Measurements from ENCODE around the gene PABPN1L. TPM values are rescaled to one million over a fixed set of nuclear protein-coding genes. Genes with fewer than 3 reads are reported as not detected.
A peak's percentile ranks its signal among the peaks of the same experiment; 100 is the strongest.

PABPN1L gene
- total RNA-seq, 1 experiment from 2014 or later, result not detected

GRCh38 chr16:88884569-88885271 is 18.3 kb upstream of the PABPN1L start:
- peaks cover 9% of the 10 kb centered on the region for H3K27me3 Mint-ChIP-seq (ENCODE audit: low read depth)
- H2BK20ac ChIP-seq (ENCODE audit: low read depth, low read length, poor library complexity, severe bottlenecking), result no peak overlapping the region
- no peak overlapping the region for H3K9ac ChIP-seq (ENCODE audit: extremely low read depth, insufficient read length, low read length)
- no peaks in the 10 kb centered on the region for H3K36me3 Mint-ChIP-seq (ENCODE audit: insufficient read depth in 1 of 3, low read depth in 3 of 3)
- no peak overlapping the region for H3K18ac ChIP-seq (ENCODE audit: insufficient read length, low read depth, low read length)
- H2BK12ac ChIP-seq (ENCODE audit: insufficient read length, low read depth, low read length), result no peak overlapping the region
- no peak overlapping the region for H2AK5ac ChIP-seq (ENCODE audit: insufficient read length, low read length)
- no peaks in the 10 kb centered on the region for H3K79me2 ChIP-seq (ENCODE audit: insufficient read depth, low read length)
- no peaks in the 10 kb centered on the region for H4K20me1 ChIP-seq (ENCODE audit: control insufficient read depth, insufficient read depth, insufficient read length)
- H3K4ac ChIP-seq (ENCODE audit: low read depth, low read length), result no peak overlapping the region
- no peaks in the 10 kb centered on the region for H3K4me1 ChIP-seq (ENCODE audit: insufficient read depth, low read length)
- H3T11ph ChIP-seq (ENCODE audit: low read length), result no peak overlapping the region
- H2AFZ ChIP-seq (ENCODE audit: low read length), result no peak overlapping the region
- no peak overlapping the region for H2BK15ac ChIP-seq (ENCODE audit: low read depth, low read length)
- no peak overlapping the region; a peak in 1 of 7 replicates for H3K27ac Mint-ChIP-seq
- no peaks in the 10 kb centered on the region for H3K27me3 ChIP-seq (ENCODE audit: insufficient read depth, low read length)
- peak overlapping the region; percentile 53 for H4K5ac ChIP-seq (ENCODE audit: insufficient read length, low read depth, low read length)
- H3K56ac ChIP-seq (ENCODE audit: insufficient read length, low read depth, low read length), result no peak overlapping the region
- no peak overlapping the region for H3K27ac ChIP-seq (ENCODE audit: insufficient read length, low read depth, low read length)
- H3K14ac ChIP-seq (ENCODE audit: insufficient read depth, low read length), result 0 out of 2 replicates have a peak overlapping the region, but pooled peaks have one; percentile 20
- H3K9me3 ChIP-seq (ENCODE audit: control insufficient read depth, low read depth, low read length), result no peaks in the 10 kb centered on the region
- TF ChIP-seq CTCF (conservative IDR thresholded peaks at IDR 0.05), result no peak
- DNase-seq, result no peak
- H2BK5ac ChIP-seq (ENCODE audit: insufficient read length, low read length), result no peak overlapping the region
- no peak overlapping the region for H4K91ac ChIP-seq (ENCODE audit: insufficient read length, low read depth, low read length)
- peaks cover 0 to 3% of the 10 kb centered on the region in 2 experiments; a peak in 4 of 5 replicates for H3K9me3 Mint-ChIP-seq
- H3K23me2 ChIP-seq (ENCODE audit: insufficient read length, low read depth, low read length, poor library complexity, severe bottlenecking), result no peaks in the 10 kb centered on the region
- no peak overlapping the region for H4K8ac ChIP-seq (replicated peaks; ENCODE audit: insufficient read length, low read depth, low read length)
- H3K23ac ChIP-seq (ENCODE audit: insufficient read length, low read depth, low read length), result no peak overlapping the region
- H3K4me1 Mint-ChIP-seq, result peaks cover 0 to 11% of the 10 kb centered on the region in 2 experiments; a peak in 1 of 4 replicates
- H2BK120ac ChIP-seq (ENCODE audit: low read depth, low read length, poor library complexity, severe bottlenecking), result no peak overlapping the region
- H3K4me3 Mint-ChIP-seq, result no peak overlapping the region
- no CpG with 5 or more reads among the region's 39 CpGs for WGBS (ENCODE audit: extremely low coverage, insufficient read length, low lambda C conversion rate)
- H3K4me2 ChIP-seq (ENCODE audit: insufficient read depth, insufficient read length, low read length), result no peak overlapping the region
- no peaks in the 10 kb centered on the region for H3K79me1 ChIP-seq (ENCODE audit: insufficient read depth, low read depth, low read length, poor library complexity, severe bottlenecking)
